Measurements from ENCODE around the gene ZBTB2.
A peak's percentile ranks its signal among the peaks of the same experiment; 100 is the strongest.

The ZBTB2 gene

DNA sequence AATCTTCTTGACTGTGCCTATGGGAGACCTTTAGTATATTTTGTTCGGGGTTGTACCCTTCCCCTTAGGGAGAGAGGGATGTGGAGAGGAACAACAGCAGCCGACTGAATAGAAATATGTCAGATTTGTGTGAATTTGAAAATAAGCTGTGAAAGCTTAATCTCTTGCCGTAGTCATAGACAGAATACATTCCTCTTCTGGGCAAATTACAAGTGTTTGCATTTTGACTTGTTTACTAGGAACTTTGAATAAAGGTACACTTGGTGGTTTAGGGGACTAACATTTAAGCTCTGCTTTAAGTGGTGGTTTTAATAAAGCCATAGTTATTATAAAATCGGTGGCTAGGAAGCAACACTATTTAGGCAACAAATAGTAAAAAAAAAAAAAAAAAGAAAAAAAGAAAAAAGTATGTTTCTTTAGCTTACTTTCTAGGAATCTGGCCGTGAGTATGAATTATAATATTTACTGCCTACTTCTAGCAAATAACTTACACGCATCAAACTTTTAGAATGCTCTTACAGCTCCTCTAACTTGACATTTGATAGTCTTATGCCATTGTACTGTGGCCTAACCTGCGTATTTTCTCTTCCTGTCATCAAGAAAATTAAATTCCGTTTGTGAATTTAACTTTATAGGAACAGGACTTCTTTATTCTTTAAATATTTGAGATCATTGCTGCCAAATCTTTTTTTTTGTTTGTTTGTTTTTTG is 65.1 kb downstream of the ZBTB2 start:
- DNase-seq, result no peak

GRCh38 chr6:151325075-151326050 is 66.0 kb downstream of the ZBTB2 start:
- DNase-seq, result peak; percentile 22

- DNase-seq, result no peak
These were observed 66.9 kb downstream of the ZBTB2 start for GRCh38 chr6:151324488-151324825.

DNA sequence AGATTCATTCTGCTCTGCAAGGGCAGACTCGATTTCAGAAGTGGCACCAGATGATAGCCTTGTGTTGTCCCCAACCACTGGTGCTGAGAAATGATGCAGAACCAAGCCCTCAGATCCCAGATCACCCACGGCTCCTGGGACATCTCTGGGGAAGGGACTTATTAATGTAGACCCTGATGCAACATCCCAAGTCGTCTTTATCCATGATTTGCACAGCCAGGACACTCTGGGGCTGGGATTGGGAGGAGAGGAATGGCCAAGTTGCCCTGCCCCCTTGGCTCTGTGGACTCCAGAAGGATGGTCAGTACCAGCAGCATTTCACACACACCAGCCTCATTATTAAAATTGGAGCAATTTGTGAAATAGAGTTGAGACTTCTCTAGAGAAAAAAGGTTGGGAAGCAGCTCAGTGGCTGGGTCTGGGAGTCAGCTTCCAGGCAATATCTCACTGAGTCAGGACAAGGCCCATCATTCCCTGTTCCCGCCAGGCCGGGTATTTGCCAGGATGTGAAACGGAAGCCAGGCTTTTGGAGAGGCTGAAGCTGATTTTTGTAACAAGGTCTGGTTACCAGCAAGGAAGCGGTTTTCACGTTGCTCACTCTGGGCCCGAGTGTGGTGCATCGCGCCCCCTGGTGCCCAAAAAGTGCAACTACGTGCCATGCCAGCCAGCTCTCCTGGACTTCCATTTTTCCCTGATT is 67.4 kb downstream of the ZBTB2 start:
- DNase-seq, result peak; percentile 47

- no peak for DNase-seq
These were observed 68.8 kb downstream of the ZBTB2 start for GRCh38 chr6:151322570-151322969.

DNA sequence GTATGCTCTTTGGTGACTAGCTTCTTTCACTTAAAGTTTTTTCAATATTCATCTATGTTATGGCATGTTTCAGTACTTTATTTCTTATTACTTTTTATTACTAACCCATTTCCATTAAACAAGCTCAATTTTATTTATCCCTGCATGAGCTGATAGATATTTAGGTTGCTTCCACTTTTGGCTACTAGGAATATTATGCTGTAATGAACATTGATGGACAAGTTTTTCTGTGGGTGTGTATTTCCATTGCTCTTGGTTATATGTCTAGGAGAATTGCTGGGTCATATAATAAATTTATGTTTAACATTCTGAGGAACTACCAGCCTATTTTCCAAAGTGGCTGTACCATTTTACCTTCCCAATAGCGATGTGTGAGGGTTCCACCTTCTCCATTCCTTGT is 69.9 kb downstream of the ZBTB2 start:
- no peak for DNase-seq

GRCh38 chr6:151320140-151320539 is 71.2 kb downstream of the ZBTB2 start:
- no peak for DNase-seq

DNA sequence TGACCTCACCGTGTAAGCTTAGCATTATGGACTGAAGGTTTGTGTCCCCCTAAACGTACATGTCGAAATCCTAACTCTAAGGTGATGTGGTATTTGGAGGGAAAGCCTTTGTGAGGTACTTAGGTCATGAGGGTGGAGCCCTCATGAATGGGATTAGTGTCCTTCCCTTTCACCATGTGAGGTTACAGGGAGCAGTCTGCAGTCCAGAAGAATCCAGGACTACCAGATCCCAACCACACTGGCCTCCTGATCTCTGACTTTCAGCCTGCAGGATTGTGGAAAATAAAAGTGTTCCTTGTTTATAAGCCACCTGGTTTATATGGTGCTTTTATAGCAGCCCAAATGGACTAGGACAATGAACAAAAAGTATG is 73.4 kb downstream of the ZBTB2 start:
- DNase-seq, result no peak

DNA sequence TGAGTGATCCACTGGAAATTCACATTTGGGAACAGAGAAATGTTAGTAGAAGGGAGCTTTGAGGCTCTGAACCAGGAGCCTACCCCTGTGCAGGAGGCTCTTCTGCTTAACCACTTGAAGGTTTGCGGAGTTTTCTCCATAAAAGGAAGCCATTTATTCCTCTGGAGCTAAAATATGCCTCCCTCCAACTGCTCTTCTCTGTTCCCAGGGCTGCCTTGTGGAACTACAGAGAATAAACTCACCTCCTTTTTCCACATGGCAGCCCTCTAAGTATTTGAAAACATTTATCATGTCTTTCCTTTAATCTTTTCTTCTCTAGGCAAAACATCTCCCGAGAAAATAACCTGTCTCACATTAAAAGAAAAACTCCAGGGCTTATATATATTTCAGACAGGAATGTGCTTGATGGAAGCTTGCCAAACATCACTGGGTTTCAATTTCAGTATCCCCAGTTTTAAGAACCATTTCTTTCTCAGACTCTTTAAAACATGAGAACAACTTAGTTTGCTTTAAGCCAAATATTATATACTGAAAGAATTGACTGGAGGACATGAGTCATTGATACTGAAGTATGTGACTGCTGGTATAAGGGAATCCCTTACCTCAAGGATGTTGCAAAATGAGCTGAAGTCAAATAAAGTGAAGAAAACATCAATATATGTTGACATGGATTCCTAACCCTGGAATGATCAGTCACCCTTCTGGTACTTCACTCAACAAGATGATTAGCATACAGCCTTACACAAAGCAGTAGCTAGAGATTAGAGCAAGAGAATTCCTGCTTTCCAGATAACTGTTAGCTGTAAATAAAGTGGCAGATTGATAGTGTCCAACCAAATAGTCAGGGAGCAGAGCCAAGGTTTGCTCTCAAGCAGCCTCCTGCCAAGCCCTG is 74.0 kb downstream of the ZBTB2 start:
- DNase-seq, result no peak

GRCh38 chr6:151315661-151316060 is 75.7 kb downstream of the ZBTB2 start:
- DNase-seq, result peak; percentile 1
